HCT116 (cell line): ENCODE data around the gene SLC2A13.

Experiments used
- CTCF ChIP-seq, 3 experiments: fragments of 200-600 bp in 1 of 3; sonication (generic) in 1 of 3; IDR thresholded peaks in 2 of 3; conservative IDR thresholded peaks in 1 of 3; 2 replicates each; pipeline ENCODE4 v1.5.1; 2012 to 2017; ENCODE audit warnings: low read depth in 2 of 3, low read length in 2 of 3, antibody characterized with exemption in 1 of 3, borderline replicate concordance in 1 of 3, control low read depth in 1 of 3, mild to moderate bottlenecking in 1 of 3, mixed read lengths in 1 of 3, mixed run types in 1 of 3, moderate library complexity in 1 of 3; ENCODE audit not compliant: insufficient read depth in 1 of 3
- EZH2 ChIP-seq: fragments of 200-600 bp; sonication (generic); IDR thresholded peaks from 2 replicates; pipeline ENCODE4 v1.6.1; 2017; ENCODE audit warnings: antibody characterized with exemption, mixed run types
- POLR2A ChIP-seq: IDR thresholded peaks from 2 replicates; pipeline ENCODE4 v1.7.0; 2011; ENCODE audit warnings: borderline replicate concordance; ENCODE audit not compliant: insufficient read depth, insufficient read length; ENCODE audit errors: extremely low read depth
- TCF7L2 ChIP-seq: IDR thresholded peaks from 2 replicates; pipeline ENCODE4 v1.7.0; 2011; ENCODE audit warnings: borderline replicate concordance, inconsistent platforms; ENCODE audit not compliant: insufficient read depth, insufficient read length; ENCODE audit errors: extremely low read depth
- YY1 ChIP-seq: IDR thresholded peaks from 2 replicates; pipeline ENCODE4 v1.6.1; 2011; ENCODE audit warnings: low read length, low read depth, moderate library complexity, mild to moderate bottlenecking; ENCODE audit not compliant: insufficient replicate concordance; ENCODE audit errors: extremely low read depth
- ZNF274 ChIP-seq: fragments of 200-500 bp; sonication (Bioruptor generic); IDR thresholded peaks from 2 replicates; pipeline ENCODE4 v1.6.1; 2014; ENCODE audit warnings: mild to moderate bottlenecking, low read depth, low read length, inconsistent platforms

DNA sequence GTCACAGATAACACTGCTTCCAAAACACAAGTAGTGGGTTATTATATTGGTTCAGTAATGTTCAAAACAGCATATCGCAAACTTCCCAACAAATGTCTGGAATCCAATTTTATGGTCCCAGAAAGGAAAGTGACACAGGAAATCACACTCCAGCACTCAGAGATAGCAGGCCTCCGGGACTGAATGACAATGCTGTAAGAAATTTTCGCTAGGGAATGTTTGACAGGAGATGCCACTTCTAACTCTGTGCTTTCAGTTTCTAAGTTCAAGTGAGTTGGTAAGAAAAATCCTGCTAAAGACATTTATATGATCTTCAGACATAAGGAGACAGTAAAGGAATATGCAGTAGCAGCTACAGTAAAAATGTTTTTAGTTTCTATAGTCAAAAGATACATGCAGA is 93.2 kb downstream of the SLC2A13 start:
- no peak for TF ChIP-seq POLR2A
- TF ChIP-seq CTCF (IDR thresholded peaks at IDR 0.05 in 2 of 3, conservative IDR thresholded peaks at IDR 0.05 in 1 of 3; ENCODE audit: borderline replicate concordance in 1 of 3, insufficient read depth in 1 of 3, low read depth in 2 of 3, low read length in 2 of 3) = no peak
- no peak for TF ChIP-seq YY1
- TF ChIP-seq TCF7L2 = no peak
- no peak for TF ChIP-seq ZNF274
- TF ChIP-seq EZH2 = no peak
